Lower leg skin (tissue), 4 donors: ENCODE results near the gene LRFN5. TPM values are rescaled to one million over a fixed set of nuclear protein-coding genes. Genes with fewer than 3 reads are reported as not detected.

Experiments used
- DNase-seq, 2 donors: peaks; one replicate each; pipeline ENCODE4 v3.0.0-alpha.2; 2019; ENCODE audit warnings: low spot score in 2 of 2
- H3K4me3 ChIP-seq: fragments of 200-600 bp; sonication (generic); 2 replicates; pipeline ENCODE4 v1.5.1; 2017; ENCODE audit warnings: mild to moderate bottlenecking, low read depth; ENCODE audit not compliant: poor library complexity, severe bottlenecking
- POLR2A ChIP-seq, 2 donors: fragments of 450-650 bp; IDR thresholded peaks; one replicate each; pipeline ENCODE4 v1.6.1; 2016 to 2017; ENCODE audit warnings: antibody characterized with exemption in 2 of 2, mild to moderate bottlenecking in 1 of 2, moderate library complexity in 1 of 2
- WGBS, 2 donors: methylation state at CpG; one replicate each; pipeline ENCODE4 v1.1.5; 2018; 5-methylcytosine and 5-hydroxymethylcytosine counted together
- intact Hi-C: fragments of 100-400 bp; cut with DNase I; formaldehyde crosslinking; loops from one replicate; pipeline ENCODE4 v1.15.0; 2023; ENCODE audit warnings: low total_unique reads
- total RNA-seq, 4 donors: library from RNA; depleted of rRNA; stranded (reverse); fragments of >200 nt; gene quantifications; one replicate each; pipeline ENCODE4 v1.1.0, GENCODE V29; 2016
- TF ChIP-seq, protein P1 (sequence below), 3 donors: fragments of 450-650 bp; IDR thresholded peaks; one replicate each; pipeline ENCODE4 v1.5.1; 2016; ENCODE audit warnings: antibody characterized with exemption in 3 of 3, mild to moderate bottlenecking in 3 of 3, moderate library complexity in 2 of 3

The LRFN5 gene
- total RNA-seq, 4 donors from 2014 or later = 0.17 to 0.88 (median 0.71) TPM; not detected in 1

DNA sequence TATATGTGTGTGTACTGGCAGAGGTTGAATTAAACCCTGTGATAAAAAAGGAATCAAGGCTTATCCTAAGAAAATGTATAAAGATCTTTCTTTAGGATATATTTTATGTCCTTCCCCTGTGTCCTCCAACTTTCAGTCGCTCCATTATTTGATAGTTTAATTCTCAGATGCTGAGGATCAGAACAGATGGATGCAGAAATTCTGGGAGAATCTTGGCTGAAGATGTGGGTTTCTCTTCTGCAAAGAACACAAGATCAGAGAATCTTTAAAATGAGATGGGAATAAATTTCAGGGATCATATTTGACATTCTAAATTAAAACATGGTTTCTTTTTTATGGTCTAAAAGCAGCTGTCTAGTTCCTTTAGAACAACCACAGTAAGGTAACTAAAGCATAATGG is 37.9 kb downstream of the LRFN5 start:
- intact Hi-C loops = no loop called here
- DNase-seq = no peak
- TF ChIP-seq, protein P1, sequence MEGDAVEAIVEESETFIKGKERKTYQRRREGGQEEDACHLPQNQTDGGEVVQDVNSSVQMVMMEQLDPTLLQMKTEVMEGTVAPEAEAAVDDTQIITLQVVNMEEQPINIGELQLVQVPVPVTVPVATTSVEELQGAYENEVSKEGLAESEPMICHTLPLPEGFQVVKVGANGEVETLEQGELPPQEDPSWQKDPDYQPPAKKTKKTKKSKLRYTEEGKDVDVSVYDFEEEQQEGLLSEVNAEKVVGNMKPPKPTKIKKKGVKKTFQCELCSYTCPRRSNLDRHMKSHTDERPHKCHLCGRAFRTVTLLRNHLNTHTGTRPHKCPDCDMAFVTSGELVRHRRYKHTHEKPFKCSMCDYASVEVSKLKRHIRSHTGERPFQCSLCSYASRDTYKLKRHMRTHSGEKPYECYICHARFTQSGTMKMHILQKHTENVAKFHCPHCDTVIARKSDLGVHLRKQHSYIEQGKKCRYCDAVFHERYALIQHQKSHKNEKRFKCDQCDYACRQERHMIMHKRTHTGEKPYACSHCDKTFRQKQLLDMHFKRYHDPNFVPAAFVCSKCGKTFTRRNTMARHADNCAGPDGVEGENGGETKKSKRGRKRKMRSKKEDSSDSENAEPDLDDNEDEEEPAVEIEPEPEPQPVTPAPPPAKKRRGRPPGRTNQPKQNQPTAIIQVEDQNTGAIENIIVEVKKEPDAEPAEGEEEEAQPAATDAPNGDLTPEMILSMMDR (IDR thresholded peaks at IDR 0.05) = no peak
- TF ChIP-seq POLR2A (IDR thresholded peaks at IDR 0.05) = no peak
- no peak overlapping the region for H3K4me3 ChIP-seq
- 89 to 91% methylated on average over 1 of the region's 1 CpG for WGBS, 2 donors

DNA sequence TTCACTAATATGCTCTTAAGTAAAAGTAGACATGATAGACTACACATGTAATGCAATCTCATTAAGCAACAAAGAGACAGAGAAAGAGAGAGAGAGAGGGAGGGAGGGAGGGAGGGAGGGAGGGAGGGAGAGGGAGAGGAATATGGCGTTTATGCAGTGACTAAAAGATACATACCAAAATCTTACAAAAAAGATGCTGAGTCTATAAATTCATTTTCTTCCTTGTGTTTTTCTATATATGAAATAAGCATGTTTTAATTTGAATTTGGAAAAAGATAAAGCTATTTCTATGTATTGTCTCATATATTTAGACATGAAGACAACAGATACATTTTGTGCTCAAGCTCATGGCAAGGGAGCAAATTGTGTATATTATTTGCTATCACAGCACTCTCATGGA is 44.1 kb downstream of the LRFN5 start:
- no peak for TF ChIP-seq POLR2A (IDR thresholded peaks at IDR 0.05)
- TF ChIP-seq, protein P1 (IDR thresholded peaks at IDR 0.05) = no peak
- no peak overlapping the region for H3K4me3 ChIP-seq
- intact Hi-C loops = no loop called here
- WGBS, 2 donors = 61 to 82% methylated on average over 1 of the region's 1 CpG
- no peak for DNase-seq

DNA sequence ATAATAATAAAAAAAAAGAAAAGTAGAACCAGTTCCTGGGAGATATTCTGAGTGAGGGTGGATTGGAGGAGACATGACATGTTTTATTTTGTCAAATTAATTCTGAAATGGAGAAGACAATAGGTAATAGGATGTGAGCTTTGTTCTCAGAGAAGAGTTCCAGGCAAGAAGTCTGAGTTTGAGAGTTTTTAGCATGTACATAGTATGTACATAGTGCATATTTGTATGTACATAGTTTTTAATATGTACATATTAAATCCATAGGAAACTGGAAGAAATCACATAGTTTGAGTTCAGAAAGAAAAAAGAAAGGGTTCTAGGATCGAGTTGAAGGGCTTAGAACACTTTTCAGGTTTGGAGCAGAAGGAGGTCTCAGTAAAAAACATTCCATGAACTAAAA is 47.5 kb downstream of the LRFN5 start:
- intact Hi-C loops = no loop called here
- no peak for DNase-seq
- H3K4me3 ChIP-seq = no peak overlapping the region
- 52 to 59% methylated on average over 1 of the region's 1 CpG for WGBS, 2 donors
- TF ChIP-seq, protein P1 (IDR thresholded peaks at IDR 0.05) = no peak
- no peak for TF ChIP-seq POLR2A (IDR thresholded peaks at IDR 0.05)

DNA sequence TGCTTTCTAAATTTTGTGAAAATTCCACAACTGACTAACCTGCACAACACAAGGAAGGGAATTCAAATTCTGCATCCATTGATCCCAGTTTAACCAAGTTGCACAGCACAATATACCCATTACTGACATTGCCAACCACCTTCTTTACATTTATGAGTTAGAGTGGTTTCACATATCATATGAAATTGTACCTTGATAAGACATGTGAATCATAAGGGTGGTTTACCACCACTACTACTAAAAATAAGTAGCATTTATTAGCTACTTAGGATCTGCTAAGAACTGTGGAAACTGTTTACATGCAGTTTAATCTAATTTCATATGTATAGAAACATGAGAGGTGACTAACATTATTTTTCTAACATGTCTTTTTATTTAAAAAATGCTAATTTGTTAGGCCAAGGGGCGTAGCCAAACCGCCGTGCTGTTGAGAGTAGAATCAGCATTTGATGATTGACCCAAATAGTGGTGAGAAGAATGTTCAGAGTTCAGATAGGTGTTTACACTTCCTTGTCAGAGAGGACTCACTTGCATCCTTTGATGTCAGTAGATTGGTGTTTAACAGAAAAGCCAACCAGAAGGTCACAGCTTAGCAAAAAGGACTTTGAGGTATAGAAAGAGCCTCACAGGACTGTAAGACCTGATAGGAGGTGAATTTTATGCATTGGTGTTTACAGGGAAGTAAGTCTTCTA is 56.2 kb downstream of the LRFN5 start:
- 74% methylated on average over 3 of the region's 3 CpGs for WGBS, 2 donors
- no peak for TF ChIP-seq POLR2A (IDR thresholded peaks at IDR 0.05)
- TF ChIP-seq, protein P1 (IDR thresholded peaks at IDR 0.05) = no peak
- H3K4me3 ChIP-seq = no peak overlapping the region
- intact Hi-C loops = no loop called here
- no peak for DNase-seq

DNA sequence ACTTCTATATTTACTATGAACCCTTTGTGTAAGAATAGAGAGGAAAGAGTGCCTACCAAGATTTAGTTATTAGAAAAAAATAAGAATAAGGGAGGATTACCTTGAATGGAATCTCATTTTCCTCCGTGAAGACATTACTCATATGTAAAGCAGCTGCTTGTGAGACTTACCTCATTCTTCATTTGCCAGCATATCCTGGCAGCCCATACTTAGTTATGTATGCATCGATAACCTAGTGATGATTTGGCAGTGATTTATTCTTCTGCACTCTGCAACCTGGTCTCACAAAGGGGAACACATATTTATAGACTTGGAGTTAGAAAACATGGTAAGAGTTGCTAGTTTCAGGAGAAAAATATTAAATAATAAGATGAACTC is 56.8 kb downstream of the LRFN5 start:
- DNase-seq = no peak
- 35 to 36% methylated on average over 2 of the region's 2 CpGs for whole genome bisulfite sequencing, 2 donors
- intact Hi-C loops = no loop called here
- no peak for TF ChIP-seq POLR2A (IDR thresholded peaks at IDR 0.05)
- TF ChIP-seq, protein P1 (IDR thresholded peaks at IDR 0.05) = no peak
- no peak overlapping the region for H3K4me3 ChIP-seq

DNA sequence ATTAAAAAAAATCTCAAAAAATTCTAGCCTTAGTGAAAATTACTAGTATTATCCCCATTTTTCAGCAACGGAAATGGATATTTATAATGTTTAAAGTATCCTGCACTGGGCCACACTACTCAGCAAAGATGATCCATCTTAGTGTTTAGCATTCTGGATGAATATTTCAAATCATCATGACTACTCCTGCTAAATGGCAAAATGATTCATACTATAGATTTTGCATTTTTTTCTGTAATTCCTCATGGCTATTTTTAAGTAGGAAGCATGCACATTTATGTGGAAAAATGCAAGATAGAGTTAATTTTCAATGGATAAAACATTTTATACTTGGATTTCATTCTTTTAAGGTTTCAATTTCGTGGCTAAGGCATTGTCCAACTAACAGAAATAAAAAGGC is 59.6 kb downstream of the LRFN5 start:
- DNase-seq = no peak
- TF ChIP-seq, protein P1 (IDR thresholded peaks at IDR 0.05) = no peak
- no peak for TF ChIP-seq POLR2A (IDR thresholded peaks at IDR 0.05)
- no peak overlapping the region for H3K4me3 ChIP-seq
- WGBS, 2 donors = 64 to 65% methylated on average over 2 of the region's 2 CpGs
- intact Hi-C loops = no loop called here
